NCI-H446 treated with DMSO at 0.1 percent for 48 hours (cell line): Measurements from ENCODE around the gene ENTHD1.

ENCODE experiments used
- DNase-seq: peaks from one replicate; lab custom pipeline; 2025; lab: John Stamatoyannopoulos, UW

ENTHD1 gene

DNA sequence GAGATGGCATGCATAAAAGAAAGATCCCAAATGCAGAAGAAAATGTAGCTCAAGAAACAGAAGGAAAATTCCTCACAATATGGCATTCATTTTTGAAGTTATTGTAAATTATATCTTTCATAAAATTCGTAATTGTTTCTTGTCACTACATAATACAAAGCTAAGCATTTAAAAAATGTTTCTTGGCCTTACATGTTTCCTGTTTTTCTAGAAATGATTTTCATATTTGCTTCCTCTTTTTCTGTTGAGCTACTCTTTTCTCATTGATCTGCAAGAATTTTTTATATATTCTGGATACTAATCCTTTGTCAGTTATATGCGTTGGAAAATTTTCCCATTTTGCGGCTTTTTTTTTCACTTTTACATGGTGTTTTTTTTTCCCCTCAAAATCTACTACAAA lies 48.0 kb downstream of the ENTHD1 start:
- no peak for DNase-seq

DNA sequence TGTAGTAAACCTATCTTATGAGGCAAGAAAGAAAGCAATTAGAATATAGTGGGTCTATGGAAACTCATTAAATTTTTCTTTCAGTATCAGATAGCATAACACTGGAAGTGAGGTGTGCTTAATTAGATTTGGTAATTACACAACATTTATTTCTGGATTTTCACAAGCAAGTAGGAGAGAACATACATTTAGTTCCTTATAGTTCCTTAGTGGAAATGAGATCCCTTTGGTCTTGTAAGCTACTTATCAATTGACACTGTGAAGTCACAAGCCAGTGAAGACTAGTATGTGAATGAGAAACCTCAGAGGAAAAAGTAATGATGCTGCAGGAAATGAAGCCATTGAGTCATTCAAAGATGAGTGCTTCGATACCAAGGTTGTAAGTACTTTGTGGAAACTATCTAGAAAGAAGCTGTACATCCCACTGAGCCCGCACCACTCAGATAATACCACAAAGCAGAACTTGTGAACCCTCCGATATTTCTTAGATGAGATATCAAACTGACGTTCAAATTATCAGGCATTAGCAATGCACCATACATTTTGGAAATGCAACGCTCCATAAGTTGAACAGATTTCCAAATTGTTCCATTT lies 53.5 kb downstream of the ENTHD1 start:
- no peak for DNase-seq

DNA sequence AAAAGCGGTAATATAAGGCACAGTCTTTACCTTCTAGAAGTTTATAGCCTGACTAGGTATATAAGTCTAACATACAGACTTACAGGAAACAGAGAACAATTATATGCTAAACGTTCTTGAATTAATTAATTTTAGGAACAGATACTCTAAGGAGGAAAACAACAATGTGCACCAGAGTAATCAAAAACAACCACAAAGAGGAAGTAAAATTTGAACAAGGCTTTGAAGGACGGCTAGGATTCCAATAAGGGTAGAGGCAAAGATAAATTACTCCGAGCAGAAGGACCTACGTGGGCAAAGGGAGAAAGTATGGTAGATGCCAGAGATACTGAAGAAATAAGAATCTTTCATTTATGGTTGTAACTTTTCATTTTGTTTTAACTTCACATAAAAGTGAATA lies 54.4 kb downstream of the ENTHD1 start:
- no peak for DNase-seq

DNA sequence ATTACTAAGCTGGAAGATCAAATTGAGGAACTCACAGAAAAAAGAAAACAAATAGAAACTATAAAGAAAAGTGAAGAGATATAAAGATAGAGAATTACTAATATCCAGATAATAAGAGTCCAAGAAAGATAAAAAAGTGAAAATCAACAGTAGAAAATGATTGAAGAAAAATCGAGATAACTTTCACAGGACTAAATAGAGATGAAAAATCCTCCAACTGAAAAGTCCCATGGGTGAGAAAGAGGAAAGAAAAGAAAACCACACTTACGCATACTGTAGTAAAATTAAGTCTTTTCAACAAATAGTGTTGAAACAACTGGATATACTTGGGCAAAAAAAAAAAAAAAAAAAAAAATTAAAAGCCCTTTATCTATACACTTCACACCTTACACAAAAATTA lies 60.0 kb downstream of the ENTHD1 start:
- DNase-seq: no peak

DNA sequence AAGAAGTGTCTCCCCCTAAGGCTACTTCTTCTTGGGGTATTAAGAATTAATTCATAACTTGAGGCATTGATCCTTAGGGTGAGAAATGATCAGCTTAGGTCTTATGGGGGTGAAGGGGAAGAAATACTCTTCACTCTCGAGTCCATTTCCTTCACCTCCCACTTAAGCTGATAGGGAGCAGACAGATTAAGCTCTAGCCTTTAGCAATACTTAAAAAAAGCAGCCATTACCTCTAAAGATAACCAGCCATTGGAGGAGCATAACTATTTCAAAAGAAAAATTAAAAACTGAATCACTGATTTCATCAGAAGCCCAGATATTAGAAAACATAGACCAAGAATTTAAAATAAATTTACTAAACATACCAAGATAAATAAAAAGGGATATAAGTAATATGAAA lies 60.5 kb downstream of the ENTHD1 start:
- no peak for DNase-seq

DNA sequence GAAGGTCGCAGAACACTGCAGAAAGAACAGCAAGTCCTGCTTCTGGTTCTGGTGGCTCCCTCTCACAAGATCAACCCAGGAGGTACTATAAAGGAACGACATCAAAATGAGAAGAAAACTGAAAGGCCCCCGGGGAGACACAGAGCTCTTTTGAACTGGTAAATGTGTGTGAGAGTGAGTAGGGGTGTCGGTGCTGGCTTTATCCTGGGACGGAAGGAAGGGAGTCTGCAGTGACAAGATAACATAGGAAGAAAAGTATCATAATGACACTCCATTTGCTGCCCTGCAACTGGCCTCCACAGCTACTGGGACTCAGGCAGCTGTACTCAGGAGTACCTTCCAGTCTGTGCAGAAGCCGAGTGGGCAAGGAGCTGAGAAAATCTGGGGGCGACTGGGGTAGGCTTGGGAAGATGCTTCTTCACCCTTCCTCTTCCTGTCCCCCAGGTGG lies 60.9 kb downstream of the ENTHD1 start:
- no peak for DNase-seq

DNA sequence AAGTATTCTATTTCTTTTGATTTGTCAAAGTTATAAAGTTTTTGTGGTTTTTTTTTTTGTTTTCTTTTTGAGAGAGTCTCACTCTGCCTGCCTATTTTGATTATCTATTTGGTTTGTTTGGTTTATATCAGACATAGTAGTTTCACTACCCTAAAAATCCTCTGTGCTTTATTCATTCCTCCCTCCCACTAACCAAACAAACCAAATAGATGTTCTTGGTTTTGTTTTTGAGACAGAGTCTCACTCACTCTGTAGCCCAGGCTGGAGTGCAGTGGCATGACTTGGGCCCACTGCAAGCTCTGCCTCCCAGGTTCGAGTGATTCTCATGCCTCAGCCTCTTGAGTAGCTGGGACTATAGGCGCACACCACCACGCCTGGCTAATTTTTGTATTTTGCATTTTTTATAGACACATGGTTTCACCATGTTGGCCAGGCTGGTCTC lies 67.9 kb downstream of the ENTHD1 start:
- no peak for DNase-seq

DNA sequence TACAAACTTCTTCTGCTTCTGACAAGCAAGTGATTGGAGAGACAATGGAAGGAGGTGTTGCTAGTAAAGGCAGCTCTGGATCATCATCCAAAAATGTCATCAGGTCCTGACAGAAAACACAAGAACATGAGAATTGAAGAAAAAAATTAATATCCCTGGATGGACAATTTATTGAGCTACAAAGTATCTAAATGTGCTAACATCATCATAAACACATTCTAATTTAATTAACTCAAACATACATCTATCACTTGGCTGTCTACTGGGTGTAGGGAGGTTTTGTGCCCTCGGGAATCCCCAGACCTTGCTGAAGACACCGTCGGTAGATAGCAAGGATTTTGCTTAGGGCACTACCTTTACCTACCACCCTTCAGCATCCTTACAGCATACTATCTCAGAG lies 72.6 kb downstream of the ENTHD1 start:
- DNase-seq: no peak

DNA sequence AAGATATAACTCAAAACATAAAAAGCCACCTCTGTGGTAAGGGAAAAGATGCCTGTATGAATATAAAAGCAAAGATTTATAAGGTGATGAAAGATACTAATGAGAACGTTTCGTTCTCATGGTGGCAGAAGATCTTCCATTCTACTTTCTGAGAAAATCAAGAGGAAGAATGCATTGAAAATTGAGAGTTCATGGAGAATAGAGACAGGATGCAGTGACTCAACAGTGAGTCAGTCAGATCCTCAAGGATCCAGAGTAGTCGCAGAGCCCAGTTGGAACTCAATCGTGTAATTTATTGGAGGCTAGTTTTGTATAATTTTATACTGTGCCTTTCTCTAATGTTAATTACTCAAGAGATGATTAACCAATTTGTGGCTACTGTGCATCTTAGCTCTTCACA lies 73.3 kb downstream of the ENTHD1 start:
- no peak for DNase-seq

DNA sequence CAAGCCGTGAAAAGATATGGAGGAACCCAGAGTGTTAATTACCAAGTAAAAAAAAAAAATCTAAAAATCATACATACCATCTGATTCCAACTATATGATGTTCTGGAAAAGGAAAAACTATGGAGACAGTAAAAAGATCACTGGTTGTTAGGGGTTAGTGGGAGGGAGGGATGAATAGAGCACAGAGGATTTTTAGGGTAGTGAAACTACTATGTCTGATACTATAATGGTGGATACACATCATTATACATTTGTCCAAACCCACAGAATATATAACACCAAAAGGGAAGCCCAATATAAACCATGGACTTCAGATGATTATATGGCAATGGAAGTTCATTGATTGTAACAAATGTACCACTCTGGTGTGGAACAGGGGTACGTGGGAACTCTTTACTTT lies 74.1 kb downstream of the ENTHD1 start:
- no peak for DNase-seq

DNA sequence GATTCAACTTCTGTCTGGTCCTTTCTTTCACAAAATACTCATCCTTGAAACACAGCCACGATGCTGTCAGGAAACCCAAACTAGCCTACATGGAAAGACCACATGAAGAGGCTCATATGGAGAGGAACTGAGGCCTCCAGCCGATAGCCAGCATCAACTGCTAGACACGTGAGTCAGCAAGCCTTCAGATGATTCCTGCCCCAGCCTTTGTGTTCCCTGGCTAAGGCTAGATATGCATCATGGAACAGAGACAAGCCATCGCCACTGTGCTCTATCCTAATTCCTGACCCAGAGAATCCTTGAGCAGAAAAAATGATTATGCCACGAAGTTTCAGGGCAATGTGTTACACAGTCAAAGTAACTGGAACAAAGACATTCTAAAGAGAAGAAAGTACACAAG lies 75.5 kb downstream of the ENTHD1 start:
- no peak for DNase-seq

DNA sequence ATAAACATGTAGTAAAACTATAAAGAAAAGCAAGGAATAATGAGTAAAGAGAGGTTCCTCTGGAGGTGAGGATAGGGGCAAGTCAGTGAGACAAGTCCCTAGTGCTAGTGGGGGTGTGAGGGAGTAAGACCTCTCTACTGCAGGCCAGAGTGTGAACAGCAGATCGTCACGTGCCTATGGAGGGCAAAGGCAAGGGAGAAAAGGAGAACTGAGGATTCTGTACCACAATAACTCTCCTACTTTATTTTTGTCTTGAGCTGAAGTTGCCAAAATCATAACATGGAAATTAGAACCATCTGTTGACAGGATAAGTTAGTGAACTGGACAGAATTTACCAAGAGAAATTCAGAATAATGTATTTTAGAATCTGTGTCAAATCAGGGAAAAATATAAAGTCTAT lies 77.6 kb downstream of the ENTHD1 start:
- DNase-seq: no peak

DNA sequence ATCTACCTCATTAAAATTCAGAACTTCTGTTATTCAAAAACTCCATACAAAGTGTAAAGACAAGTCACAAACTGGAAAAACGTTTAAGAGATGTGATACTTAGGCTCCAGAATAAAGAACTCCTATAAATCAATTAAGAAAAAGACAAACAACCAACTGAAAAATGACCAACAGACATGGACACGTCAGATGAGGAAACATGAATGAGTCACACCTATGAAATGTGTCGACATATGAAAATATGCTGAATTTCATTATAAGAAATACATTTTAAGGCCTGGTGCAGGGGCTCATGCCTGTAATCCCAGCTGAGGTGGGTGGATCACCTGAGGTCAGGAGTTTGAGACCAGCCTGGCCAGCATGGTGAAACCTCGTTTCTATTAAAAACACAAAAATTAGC lies 78.7 kb downstream of the ENTHD1 start:
- no peak for DNase-seq

DNA sequence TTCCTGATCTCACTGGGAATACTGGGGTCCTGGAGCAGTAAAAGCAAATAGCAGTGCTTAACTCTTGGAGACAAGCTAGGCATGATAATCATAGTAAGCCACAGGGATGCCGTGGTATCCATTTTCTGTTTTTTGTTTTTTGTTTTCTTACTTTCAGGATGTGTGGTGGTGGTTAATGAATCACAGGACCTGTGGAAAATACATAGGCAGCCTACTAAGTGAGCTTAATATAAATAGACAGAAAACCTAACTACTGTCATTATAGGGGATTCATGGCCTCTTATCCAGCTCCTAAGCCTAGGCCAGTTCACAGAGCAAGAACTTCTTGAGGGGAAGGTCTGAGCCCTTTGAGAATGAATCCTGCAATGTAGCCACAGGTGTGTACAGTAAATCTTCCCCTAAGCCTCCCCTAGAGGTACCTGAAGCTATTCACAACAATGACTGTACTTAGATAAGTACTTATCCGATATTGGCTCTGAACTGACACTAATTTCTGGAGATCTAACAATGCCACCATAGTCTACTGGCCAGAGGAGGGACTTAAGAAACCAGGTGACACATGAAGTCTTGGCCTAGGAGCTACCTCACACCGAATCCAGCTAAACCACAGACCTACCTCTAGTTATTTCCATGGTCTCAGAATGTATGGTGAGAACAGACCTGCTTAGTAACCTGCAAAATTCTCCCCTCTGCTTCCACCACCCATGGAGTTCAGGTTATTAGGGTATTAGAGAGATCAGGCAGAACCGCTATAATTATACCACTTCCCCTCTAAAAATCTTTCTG lies 83.6 kb downstream of the ENTHD1 start:
- no peak for DNase-seq

DNA sequence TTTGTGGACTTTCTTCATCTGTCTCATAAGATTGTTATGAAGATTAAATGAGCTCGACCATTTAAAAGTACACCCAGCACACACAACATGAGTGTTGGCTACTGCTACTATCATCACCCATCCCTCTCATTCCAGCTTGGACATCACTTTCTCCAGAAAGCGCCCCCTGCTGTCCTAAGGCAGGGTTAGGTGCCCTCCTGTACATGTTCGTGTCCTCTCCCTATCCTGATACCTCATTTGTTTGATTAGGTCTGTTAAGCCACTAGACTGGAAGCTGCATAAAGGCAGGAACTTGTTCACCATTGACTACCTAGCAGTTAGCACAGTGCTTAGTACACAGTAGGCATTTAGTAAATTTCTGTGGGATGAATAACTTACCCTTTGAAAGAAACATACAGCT lies 85.5 kb downstream of the ENTHD1 start:
- DNase-seq: no peak

DNA sequence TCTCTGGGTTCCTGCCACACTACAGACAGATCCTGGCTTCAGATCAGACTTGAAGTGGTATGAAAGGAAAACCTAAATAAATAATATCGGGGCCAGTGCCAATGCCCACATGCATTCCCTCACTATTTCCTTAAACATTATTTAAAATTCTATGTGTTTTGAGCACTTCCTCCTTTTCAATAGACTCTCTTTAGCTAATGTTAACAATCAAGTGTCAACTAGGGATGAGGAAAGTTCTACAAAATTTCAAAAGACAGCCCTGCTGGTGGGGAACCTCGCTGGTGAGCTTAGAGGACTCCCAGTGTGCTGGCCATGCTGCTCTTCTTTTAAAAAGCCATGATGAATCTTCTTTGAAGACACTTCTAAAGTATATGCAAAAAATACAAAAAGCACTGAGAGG lies 87.5 kb downstream of the ENTHD1 start:
- DNase-seq: no peak

DNA sequence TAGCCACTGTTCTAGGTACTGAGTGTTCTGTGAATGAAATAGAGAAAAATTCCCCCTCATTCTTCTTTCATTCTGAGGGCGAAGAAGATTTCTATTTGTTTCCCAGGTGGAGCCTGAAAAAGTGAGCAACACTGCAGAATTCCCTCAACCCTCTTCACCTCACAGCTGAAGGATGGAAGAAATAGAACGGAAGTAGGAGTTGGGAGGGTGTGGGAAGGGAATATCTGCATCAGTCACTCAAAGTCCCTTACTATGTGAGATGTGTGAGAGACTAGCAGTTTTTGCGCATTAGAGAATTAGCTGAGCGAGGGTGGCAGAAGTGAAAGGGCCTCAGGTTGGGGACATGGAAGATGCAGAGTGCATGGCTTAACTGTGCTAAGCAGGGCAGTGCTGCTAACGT lies 88.4 kb downstream of the ENTHD1 start:
- DNase-seq: no peak

DNA sequence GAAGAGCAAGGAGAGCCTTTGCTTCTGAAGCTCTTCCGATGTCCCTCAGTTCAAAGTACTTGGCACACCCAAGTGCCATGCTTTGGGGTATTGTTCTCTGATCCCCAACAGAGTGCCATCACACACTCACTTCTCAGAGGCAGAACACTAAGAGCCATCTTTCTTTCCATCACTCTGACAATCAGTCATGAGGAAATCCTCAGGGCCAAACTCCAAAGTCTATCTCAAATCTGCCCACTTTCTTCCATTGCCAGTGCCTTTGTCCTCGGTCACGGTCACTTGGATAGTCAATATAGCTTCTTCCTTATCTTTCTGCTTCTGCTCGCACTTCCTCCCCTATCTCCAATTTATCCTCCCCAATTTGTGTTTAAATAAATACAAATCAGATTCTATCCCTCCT lies 90.9 kb downstream of the ENTHD1 start:
- no peak for DNase-seq

DNA sequence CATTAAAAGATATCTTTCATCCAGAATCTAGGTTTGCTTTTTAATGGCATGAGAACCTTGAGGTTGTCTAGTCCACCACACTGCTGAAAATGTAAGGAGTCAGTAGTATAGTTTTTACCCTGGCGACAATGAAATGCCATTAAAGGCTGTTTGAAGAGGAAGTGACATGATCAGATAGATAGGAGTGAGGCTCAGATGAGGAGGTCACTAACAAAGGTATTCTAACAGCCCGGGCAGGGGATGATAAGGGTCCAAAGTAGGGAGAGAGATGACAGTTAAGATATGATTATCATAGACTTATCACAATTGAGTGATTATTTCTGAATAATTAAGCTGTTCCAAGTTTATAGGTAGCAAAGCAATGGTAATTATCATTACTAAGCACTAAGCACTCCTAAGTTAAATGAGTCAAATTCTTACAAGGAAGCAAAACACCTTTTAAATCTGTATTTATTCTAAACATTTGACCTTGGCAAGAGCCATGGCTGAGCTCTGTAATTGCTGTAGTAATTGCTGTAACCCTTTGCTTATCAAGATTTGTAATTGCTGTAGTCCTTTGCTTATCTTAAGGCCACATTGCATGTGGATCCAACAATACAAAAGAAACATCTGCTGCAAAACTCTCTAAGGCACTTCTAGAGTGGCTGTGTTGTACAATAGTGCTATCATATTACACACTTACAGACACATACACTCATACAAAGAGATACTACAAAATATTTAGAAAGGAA lies 92.6 kb downstream of the ENTHD1 start:
- no peak for DNase-seq

DNA sequence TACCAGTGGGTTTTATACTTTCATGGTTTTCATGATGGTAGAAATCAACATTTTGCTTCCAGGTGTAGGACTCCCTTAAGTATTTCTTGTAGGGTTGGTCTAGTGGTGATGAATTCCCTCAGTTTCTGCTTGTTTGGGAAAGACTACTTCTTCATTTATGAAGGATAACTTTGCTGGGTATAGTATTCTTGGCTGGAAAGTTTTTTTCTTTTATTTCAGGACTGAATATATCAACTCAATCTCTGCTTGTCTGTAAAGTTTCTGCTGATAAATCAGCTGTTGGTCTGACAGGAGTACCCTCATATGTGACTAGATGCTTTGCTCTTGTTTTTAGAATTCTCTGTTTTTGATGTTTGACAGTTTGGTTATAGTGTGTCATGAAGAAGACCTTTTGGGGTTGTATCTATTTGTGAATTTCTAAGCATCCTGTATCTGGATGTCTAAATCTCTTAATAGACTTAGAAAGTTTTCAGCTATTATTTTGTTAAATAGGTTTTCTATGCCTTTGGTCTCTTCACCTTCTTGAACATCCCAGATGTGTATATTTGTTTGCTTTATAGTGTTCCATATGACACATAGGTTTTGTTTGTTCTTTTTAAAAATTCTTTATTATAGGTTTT lies 95.9 kb downstream of the ENTHD1 start:
- DNase-seq: no peak

DNA sequence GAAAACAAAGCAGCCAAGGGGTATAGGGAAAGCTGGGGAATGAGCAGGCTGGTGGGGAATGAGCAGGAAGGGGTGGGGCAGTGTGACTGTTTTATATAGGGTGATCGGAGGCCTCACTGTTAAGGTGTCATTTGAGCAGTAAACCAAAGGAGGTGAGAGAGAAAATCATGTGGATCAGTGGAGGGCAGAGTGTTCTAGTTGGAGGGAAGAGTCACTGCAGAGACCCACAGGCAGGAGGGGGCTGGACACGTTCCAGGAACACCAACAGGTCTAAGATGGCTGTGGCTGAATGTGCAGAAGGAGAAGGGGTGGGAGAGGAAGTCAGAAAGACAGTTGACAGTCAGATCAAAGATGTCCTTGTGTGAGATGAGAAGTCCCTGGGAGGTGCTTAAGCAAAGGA lies 103.8 kb downstream of the ENTHD1 start:
- DNase-seq: no peak

DNA sequence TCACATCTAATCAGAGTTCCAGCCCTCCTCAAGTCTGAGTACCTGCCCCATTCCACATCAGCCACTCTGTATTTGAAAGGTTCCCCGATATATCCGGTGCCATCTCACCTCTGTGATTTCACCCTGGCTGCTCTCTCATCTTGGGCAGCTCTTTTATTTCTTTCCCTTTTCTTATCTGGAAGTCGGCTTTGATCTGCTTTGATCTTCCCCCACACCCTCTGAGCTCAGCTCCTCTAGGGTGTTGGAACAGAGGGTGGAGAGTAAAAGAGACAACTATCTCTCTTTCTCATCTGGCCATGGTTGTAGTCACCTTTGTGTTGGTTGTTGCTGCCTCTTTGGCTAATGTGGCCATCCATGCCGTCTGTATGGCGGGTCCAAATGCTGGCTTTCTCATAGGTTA lies 108.3 kb downstream of the ENTHD1 start:
- DNase-seq: no peak
